PC-3 (cell line): Measurements from ENCODE around the gene GFER. TPM values are rescaled to one million over a fixed set of nuclear protein-coding genes. Genes with fewer than 3 reads are reported as not detected.

Experiments
- ATAC-seq: fragments of 200-7000 bp; cut with Tn5 transposase; 2 replicates; pipeline ENCODE4 v1.9.1; 2020; ENCODE audit warnings: mild to moderate bottlenecking, moderate library complexity
- BruUV-seq: library from RNA; stranded (reverse); fragments of 400-500 nt; replicated peaks from 2 replicates; lab custom pipeline; 2021; lab: Mats Ljungman, UMichigan
- CTCF ChIA-PET: fragments of 300-600 bp; sonication (Branson Sonifier 250); formaldehyde crosslinking; loops from one replicate; lab custom pipeline; 2022; ENCODE audit warnings: antibody characterized with exemption; lab: Charles Lee
- POLR2A ChIA-PET: fragments of 300-600 bp; sonication (Branson Sonifier 250); formaldehyde crosslinking; loops from one replicate; lab custom pipeline; 2022; ENCODE audit warnings: antibody characterized with exemption; ENCODE audit not compliant: unreplicated experiment; lab: Charles Lee
- DNase-seq: peaks from one replicate; pipeline ENCODE4 v3.0.0-alpha.2; 2015
- H2AFZ ChIP-seq: fragments of 300-600 bp; sonication (generic); 2 replicates; pipeline ENCODE4 v1.6.0; 2016; ENCODE audit warnings: antibody characterized with exemption, low read length
- H3F3A ChIP-seq: fragments of 300-600 bp; sonication (generic); one replicate; pipeline ENCODE4 v1.6.0; 2017; ENCODE audit warnings: antibody characterized with exemption, low read length, control low read depth, mild to moderate bottlenecking; ENCODE audit not compliant: unreplicated experiment
- H3K27ac ChIP-seq: fragments of 300-600 bp; sonication (generic); 2 replicates; pipeline ENCODE4 v1.5.1; 2016; ENCODE audit warnings: mild to moderate bottlenecking, low read length
- H3K27me3 ChIP-seq: fragments of 300-600 bp; sonication (generic); 2 replicates; pipeline ENCODE4 v1.6.1; 2016; ENCODE audit warnings: low read length, mixed read lengths
- H3K36me3 ChIP-seq: fragments of 300-600 bp; sonication (generic); 2 replicates; pipeline ENCODE4 v1.6.1; 2016; ENCODE audit warnings: low read depth, mixed run types, low read length, mixed read lengths
- H3K4me1 ChIP-seq: fragments of 300-600 bp; sonication (generic); 2 replicates; pipeline ENCODE4 v1.5.1; 2016; ENCODE audit warnings: low read length; ENCODE audit not compliant: insufficient read depth
- H3K4me2 ChIP-seq: fragments of 300-600 bp; sonication (generic); 2 replicates; pipeline ENCODE4 v1.6.0; 2016; ENCODE audit warnings: low read length
- H3K4me3 ChIP-seq: fragments of 300-600 bp; sonication (generic); 2 replicates; pipeline ENCODE4 v1.5.1; 2016; ENCODE audit warnings: mild to moderate bottlenecking, low read length, mixed read lengths
- H3K79me2 ChIP-seq: fragments of 300-600 bp; sonication (generic); 2 replicates; pipeline ENCODE4 v1.6.1; 2017; ENCODE audit warnings: low read length, mixed read lengths
- H3K9ac ChIP-seq: fragments of 300-600 bp; sonication (generic); 2 replicates; pipeline ENCODE4 v1.6.0; 2016; ENCODE audit warnings: mild to moderate bottlenecking, low read length
- H3K9me2 ChIP-seq: fragments of 300-600 bp; sonication (generic); replicated peaks from 2 replicates; pipeline ENCODE4 v1.6.1; 2016; ENCODE audit warnings: mixed run types, low read length, mixed read lengths
- H3K9me3 ChIP-seq: fragments of 300-600 bp; sonication (generic); 2 replicates; pipeline ENCODE4 v1.6.1; 2016; ENCODE audit warnings: low read length, mixed read lengths
- H4K20me1 ChIP-seq: fragments of 300-600 bp; sonication (generic); 2 replicates; pipeline ENCODE4 v1.6.1; 2016; ENCODE audit warnings: low read length, mixed read lengths
- EZH2 ChIP-seq: fragments of 300-600 bp; sonication (generic); IDR thresholded peaks from one replicate; pipeline ENCODE4 v1.6.1; 2017; ENCODE audit warnings: antibody characterized with exemption, mild to moderate bottlenecking, low read length; ENCODE audit not compliant: unreplicated experiment
- EZH2phosphoT487 ChIP-seq: fragments of 300-600 bp; sonication (generic); IDR thresholded peaks from 2 replicates; pipeline ENCODE4 v1.6.1; 2018; ENCODE audit warnings: mild to moderate bottlenecking, antibody characterized with exemption, low read length, borderline replicate concordance
- intact Hi-C: fragments of 100-400 bp; cut with micrococcal nuclease; formaldehyde crosslinking; loops from 2 replicates; pipeline ENCODE4 v1.9.0; 2023
- total RNA-seq: library from RNA; depleted of rRNA; stranded (reverse); fragments of >200 nt; gene quantifications from 2 replicates; pipeline ENCODE4 v1.2.3, GENCODE V29; 2014
- TF ChIP-seq, protein P1 (sequence below): fragments of 300-600 bp; sonication (generic); conservative IDR thresholded peaks from 2 replicates; pipeline ENCODE4 v1.5.1; 2017; ENCODE audit warnings: antibody characterized with exemption, low read depth, mild to moderate bottlenecking, low read length

Gene GFER
- total RNA-seq, 1 experiment from 2014 or later = 66.8 TPM

DNA sequence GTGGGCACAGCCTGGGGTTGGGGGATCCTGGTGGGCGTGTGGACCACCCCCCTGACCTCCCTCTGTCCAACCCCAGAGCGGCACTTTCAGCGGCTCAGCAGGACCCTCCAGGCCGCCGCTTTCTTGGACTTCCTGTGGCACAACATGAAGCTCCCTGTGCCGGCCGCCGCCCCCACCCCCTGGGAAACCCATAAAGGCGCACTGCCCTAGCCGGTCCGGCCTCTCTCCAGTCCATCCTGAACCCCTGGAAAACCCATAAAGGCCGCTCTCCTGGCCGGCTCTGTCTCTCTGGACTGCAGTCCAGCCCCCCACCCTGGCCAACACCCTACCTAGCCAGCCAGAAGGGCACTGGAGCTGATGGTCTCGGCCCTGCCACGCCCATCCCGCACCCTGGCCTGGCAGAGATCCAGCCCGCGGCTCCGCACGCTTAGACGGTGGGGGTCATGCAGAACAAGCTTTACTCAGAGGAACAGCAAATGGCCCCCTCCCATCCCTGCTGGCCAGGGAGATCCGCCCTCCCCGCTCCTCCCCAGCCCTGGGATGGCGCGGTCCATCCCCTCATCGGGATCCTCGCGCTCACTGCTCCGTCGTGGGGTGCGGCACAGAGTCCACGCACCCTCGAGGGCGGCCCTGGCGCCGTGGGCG, 5.4 kb upstream of the GFER start:
- TF ChIP-seq EZH2phosphoT487 = no peak
- TF ChIP-seq, protein P1, sequence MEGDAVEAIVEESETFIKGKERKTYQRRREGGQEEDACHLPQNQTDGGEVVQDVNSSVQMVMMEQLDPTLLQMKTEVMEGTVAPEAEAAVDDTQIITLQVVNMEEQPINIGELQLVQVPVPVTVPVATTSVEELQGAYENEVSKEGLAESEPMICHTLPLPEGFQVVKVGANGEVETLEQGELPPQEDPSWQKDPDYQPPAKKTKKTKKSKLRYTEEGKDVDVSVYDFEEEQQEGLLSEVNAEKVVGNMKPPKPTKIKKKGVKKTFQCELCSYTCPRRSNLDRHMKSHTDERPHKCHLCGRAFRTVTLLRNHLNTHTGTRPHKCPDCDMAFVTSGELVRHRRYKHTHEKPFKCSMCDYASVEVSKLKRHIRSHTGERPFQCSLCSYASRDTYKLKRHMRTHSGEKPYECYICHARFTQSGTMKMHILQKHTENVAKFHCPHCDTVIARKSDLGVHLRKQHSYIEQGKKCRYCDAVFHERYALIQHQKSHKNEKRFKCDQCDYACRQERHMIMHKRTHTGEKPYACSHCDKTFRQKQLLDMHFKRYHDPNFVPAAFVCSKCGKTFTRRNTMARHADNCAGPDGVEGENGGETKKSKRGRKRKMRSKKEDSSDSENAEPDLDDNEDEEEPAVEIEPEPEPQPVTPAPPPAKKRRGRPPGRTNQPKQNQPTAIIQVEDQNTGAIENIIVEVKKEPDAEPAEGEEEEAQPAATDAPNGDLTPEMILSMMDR = no peak
- TF ChIP-seq EZH2 = no peak
- no peak for DNase-seq
- no peak overlapping the region for H3K27ac ChIP-seq
- intact Hi-C loops = no loop called here
- ChIA-PET POLR2A (interaction anchor here (0.6 kb wide), 1 partner anchor 14 kb away, joined by 5 read pairs; the partner anchor contains the start of gene RPS2), CTCF (no interaction called here)
- H3F3A ChIP-seq = peaks cover 3% of the 10 kb centered on the region
- H4K20me1 ChIP-seq = no peaks in the 10 kb centered on the region
- peak overlapping the region; percentile 64; the same call in 1 of the 2 replicates for H3K4me3 ChIP-seq
- no peak overlapping the region for H2AFZ ChIP-seq
- H3K4me2 ChIP-seq = peak overlapping the region; percentile 88
- H3K27me3 ChIP-seq = no peaks in the 10 kb centered on the region
- no peaks in the 10 kb centered on the region for H3K36me3 ChIP-seq
- peaks cover 3% of the 10 kb centered on the region for H3K79me2 ChIP-seq
- H3K9ac ChIP-seq = no peak overlapping the region
- no peaks in the 10 kb centered on the region for H3K9me2 ChIP-seq
- H3K4me1 ChIP-seq = peaks cover 33% of the 10 kb centered on the region
- no TSS peak for BruUV-seq
- H3K9me3 ChIP-seq = no peaks in the 10 kb centered on the region
- ATAC-seq = no peak

GRCh38 chr16:1979271-1980029, 4.5 kb upstream of the GFER start:
- Histone ChIP-seq H3K4me1 (peaks cover 33% of the 10 kb centered on the region), H3K79me2 (peaks cover 2% of the 10 kb centered on the region; the same call in 1 of the 2 replicates), H3K9ac (no peak overlapping the region), H3K27me3 (no peaks in the 10 kb centered on the region), H3K4me3 (peak overlapping the region; percentile 64), H3K9me3 (no peaks in the 10 kb centered on the region), H3K9me2 (no peaks in the 10 kb centered on the region), H3K36me3 (no peaks in the 10 kb centered on the region), H2AFZ (no peak overlapping the region), H3F3A (peaks cover 3% of the 10 kb centered on the region), H4K20me1 (no peaks in the 10 kb centered on the region), H3K4me2 (peak overlapping the region; percentile 88), H3K27ac (no peak overlapping the region)
- intact Hi-C loops = no loop called here
- ChIA-PET CTCF (no interaction called here), POLR2A (no interaction called here)
- DNase-seq = peak; percentile 85
- ATAC-seq = peak; percentile 33
- TF ChIP-seq, protein P1 = no peak
- TF ChIP-seq EZH2 = no peak
- no peak for TF ChIP-seq EZH2phosphoT487
- TSS peak; percentile 13 for BruUV-seq
